HL-60 (cell line): ENCODE data around the gene NRP1.

ENCODE experiments used
- DNase-seq, 2 experiments: peaks; one replicate each; pipeline ENCODE4 v3.0.0-alpha.2; 2010 to 2020; ENCODE audit warnings: low read depth in 1 of 2, low spot score in 1 of 2
- H3K27ac ChIP-seq: fragments of 250-450 bp; sonication (Bioruptor Pico); replicated peaks from 2 replicates; pipeline ENCODE4 v1.5.1; 2020; ENCODE audit warnings: mild to moderate bottlenecking, moderate library complexity
- H3K27me3 ChIP-seq: fragments of 250-450 bp; sonication (Bioruptor Pico); 2 replicates; pipeline ENCODE4 v1.5.1; 2021; ENCODE audit warnings: mild to moderate bottlenecking, moderate library complexity; ENCODE audit not compliant: insufficient read depth, poor library complexity, severe bottlenecking
- H3K4me3 ChIP-seq: replicated peaks from 2 replicates; pipeline ENCODE4 v1.5.1; 2011; ENCODE audit warnings: mild to moderate bottlenecking, control low read depth, low read length; ENCODE audit not compliant: insufficient read depth
- GABPA ChIP-seq: IDR thresholded peaks from 2 replicates; pipeline ENCODE4 v1.6.1; 2012; ENCODE audit warnings: low read depth
- POLR2AphosphoS5 ChIP-seq: IDR thresholded peaks from 2 replicates; pipeline ENCODE4 v1.6.1; 2012; ENCODE audit warnings: low read depth
- SPI1 ChIP-seq: IDR thresholded peaks from 2 replicates; pipeline ENCODE4 v1.6.1; 2012; ENCODE audit warnings: low read depth, mild to moderate bottlenecking, borderline replicate concordance
- TF ChIP-seq, protein P1 (sequence below): IDR thresholded peaks from one replicate; pipeline ENCODE4 v1.5.1; 2011; ENCODE audit warnings: low read length, control low read depth, inconsistent platforms; ENCODE audit not compliant: insufficient read depth
- TF ChIP-seq, protein P2 (sequence below): IDR thresholded peaks from 2 replicates; pipeline ENCODE4 v1.6.1; 2012; ENCODE audit warnings: low read depth; ENCODE audit not compliant: insufficient replicate concordance

NRP1 gene

DNA sequence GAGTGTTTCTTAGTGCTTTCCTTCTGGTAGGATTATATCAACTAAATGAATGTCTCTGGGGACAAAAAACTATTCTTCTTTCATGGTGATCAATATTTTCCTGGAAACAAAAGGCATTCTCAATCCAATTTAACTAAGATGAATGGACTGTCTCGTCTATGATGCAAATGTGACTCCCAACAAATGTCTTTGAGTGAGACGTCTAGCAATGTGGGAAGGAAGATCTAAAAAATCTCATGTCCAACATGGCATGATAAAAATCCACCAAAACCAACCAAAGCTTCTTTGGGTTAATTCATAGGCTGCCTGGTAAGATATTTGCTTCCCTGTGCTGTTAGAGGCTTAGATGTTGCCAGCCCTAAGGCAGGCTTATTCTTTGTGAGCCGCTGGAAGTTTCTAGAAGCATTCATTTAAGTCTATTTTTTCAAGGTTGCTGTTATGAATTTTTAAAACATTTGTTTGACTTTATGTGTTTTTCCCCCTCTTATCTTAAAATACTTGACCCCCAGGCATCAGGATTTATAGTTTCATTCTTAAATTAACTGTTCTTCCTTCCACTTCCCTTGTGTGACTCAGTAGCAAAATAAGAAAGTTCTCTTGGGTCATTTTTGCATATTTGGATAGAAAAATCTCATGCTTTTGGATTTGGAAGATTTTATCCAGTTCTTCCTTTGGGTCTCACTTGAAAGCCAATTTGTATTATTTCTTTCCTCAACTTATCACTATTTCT lies 156.3 kb downstream of the NRP1 start:
- Histone ChIP-seq H3K27ac (no peak overlapping the region), H3K4me3 (no peak overlapping the region), H3K27me3 (peaks cover 4% of the 10 kb centered on the region)
- TF ChIP-seq SPI1 (no peak), GABPA (no peak), POLR2AphosphoS5 (no peak)
- TF ChIP-seq, protein P1, sequence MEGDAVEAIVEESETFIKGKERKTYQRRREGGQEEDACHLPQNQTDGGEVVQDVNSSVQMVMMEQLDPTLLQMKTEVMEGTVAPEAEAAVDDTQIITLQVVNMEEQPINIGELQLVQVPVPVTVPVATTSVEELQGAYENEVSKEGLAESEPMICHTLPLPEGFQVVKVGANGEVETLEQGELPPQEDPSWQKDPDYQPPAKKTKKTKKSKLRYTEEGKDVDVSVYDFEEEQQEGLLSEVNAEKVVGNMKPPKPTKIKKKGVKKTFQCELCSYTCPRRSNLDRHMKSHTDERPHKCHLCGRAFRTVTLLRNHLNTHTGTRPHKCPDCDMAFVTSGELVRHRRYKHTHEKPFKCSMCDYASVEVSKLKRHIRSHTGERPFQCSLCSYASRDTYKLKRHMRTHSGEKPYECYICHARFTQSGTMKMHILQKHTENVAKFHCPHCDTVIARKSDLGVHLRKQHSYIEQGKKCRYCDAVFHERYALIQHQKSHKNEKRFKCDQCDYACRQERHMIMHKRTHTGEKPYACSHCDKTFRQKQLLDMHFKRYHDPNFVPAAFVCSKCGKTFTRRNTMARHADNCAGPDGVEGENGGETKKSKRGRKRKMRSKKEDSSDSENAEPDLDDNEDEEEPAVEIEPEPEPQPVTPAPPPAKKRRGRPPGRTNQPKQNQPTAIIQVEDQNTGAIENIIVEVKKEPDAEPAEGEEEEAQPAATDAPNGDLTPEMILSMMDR: no peak
- TF ChIP-seq, protein P2, sequence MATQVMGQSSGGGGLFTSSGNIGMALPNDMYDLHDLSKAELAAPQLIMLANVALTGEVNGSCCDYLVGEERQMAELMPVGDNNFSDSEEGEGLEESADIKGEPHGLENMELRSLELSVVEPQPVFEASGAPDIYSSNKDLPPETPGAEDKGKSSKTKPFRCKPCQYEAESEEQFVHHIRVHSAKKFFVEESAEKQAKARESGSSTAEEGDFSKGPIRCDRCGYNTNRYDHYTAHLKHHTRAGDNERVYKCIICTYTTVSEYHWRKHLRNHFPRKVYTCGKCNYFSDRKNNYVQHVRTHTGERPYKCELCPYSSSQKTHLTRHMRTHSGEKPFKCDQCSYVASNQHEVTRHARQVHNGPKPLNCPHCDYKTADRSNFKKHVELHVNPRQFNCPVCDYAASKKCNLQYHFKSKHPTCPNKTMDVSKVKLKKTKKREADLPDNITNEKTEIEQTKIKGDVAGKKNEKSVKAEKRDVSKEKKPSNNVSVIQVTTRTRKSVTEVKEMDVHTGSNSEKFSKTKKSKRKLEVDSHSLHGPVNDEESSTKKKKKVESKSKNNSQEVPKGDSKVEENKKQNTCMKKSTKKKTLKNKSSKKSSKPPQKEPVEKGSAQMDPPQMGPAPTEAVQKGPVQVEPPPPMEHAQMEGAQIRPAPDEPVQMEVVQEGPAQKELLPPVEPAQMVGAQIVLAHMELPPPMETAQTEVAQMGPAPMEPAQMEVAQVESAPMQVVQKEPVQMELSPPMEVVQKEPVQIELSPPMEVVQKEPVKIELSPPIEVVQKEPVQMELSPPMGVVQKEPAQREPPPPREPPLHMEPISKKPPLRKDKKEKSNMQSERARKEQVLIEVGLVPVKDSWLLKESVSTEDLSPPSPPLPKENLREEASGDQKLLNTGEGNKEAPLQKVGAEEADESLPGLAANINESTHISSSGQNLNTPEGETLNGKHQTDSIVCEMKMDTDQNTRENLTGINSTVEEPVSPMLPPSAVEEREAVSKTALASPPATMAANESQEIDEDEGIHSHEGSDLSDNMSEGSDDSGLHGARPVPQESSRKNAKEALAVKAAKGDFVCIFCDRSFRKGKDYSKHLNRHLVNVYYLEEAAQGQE: no peak
- no peak for DNase-seq

DNA sequence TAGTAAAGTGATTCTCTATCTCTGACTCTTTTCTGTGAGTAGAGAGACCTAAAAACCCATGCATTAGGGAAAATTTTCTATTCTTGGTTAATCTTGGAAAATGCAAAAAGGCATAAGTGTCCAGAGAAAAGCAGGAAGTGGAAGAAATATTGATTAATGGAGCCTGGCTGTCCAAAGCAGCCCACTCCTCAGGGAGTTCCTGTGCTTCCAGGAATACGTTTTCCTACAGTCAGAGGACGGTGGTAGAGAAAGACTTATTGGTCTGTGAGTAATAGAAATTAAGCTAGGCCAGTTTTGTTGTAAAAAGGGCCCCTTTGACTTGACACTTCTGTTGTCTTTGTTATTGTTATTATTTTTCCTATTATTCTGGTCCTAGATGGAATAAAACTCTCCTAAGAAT lies 157.8 kb downstream of the NRP1 start:
- no peak overlapping the region for H3K4me3 ChIP-seq
- no peak for DNase-seq
- no peak for TF ChIP-seq SPI1
- no peak for TF ChIP-seq GABPA
- no peak for TF ChIP-seq POLR2AphosphoS5
- TF ChIP-seq, protein P1: no peak
- TF ChIP-seq, protein P2: no peak
- peaks cover 4% of the 10 kb centered on the region for H3K27me3 ChIP-seq
- no peak overlapping the region for H3K27ac ChIP-seq

DNA sequence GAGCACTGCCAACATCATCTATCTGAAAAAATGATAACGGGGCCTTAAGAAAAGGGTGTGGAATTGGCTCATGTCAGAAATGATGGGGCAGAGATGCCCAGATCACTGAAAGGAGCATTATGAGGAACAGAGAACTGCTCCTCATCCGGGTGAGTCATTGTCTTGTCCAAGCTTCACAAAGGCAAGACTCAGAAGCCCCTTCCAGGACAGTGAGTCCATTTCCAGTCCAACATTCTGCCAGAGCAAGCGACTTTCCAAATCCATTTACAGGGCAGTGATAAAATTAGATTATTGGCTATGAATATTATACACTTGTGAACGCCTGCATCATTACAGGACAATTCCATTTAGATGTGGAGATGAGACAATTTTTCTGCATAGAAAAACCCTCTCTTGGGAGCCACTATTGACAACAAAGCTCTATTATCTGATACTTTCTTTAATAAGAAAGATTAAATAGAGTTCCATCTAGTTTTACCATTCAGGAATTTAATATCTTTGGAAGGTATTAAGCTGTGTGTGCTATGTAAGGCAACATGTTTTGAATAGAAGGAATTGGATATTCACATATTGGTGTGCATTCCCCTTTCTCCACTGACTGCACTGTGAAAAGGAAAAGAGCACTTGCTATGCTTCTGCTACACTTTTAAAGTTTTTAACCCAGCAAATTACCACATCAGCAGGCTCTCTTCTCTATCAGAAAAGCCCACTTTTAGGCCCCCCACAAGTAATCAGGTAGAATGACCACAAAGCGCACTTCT lies 159.6 kb downstream of the NRP1 start:
- H3K27ac ChIP-seq: no peak overlapping the region
- no peak for TF ChIP-seq SPI1
- TF ChIP-seq, protein P2: no peak
- TF ChIP-seq, protein P1: no peak
- TF ChIP-seq GABPA: no peak
- no peak for TF ChIP-seq POLR2AphosphoS5
- H3K27me3 ChIP-seq: peaks cover 4% of the 10 kb centered on the region
- no peak overlapping the region for H3K4me3 ChIP-seq
- no peak for DNase-seq
